Aorta (tissue), 4 donors: Measurements from ENCODE around the gene NEFH. TPM values are rescaled to one million over a fixed set of nuclear protein-coding genes. Genes with fewer than 3 reads are reported as not detected.

Experiments
- polyA plus RNA-seq, 2 donors: library from polyadenylated mRNA; stranded (reverse); fragments of 200-250 nt; gene quantifications; one replicate each; pipeline ENCODE4 v1.2.3, GENCODE V29; 2013
- total RNA-seq, 2 donors: library from RNA; stranded (reverse); fragmentation: NEBNext Ultra II Directional; extraction: Animal tissue kit (Norgen Biotek cat#: 25700); gene quantifications; one replicate each; pipeline ENCODE4 v1.2.1, GENCODE V29; 2021
- donor health status: healthy with polysubstance abuse.
- donor health status: Bipolar disorder and iron deficiency.
- donor health status: DM: no; HTN: no; CAD: no.
- donor health status: DM: yes; HTN: yes; CAD: no.

Gene NEFH
- total and polyA plus RNA-seq, 4 donors, result 0.36 to 0.63 (median 0.38) TPM; not detected in 1

Other genes with a start within 250 kb of the NEFH start
- gene RHBDD3, start 212.2 kb upstream of the NEFH start, total RNA-seq, result 10 to 100 TPM in 1 of 2 donors, 1 to 10 TPM in 1; 9.0 to 17.4 TPM
- gene RHBDD3, start 212.2 kb upstream of the NEFH start, polyA plus RNA-seq, result 10 to 100 TPM in 1 of 2 donors, 1 to 10 TPM in 1; 5.5 to 19.4 TPM
- gene EWSR1, start 211.9 kb upstream of the NEFH start, total RNA-seq, result 100 to 1,000 TPM; 176 to 184 TPM
- 100 to 1,000 TPM in 1 of 2 donors, 10 to 100 TPM in 1; 74.8 to 207 TPM for gene EWSR1, start 211.9 kb upstream of the NEFH start, polyA plus RNA-seq
- gene GAS2L1, start 173.6 kb upstream of the NEFH start, total RNA-seq, result 10 to 100 TPM; 21.0 to 22.3 TPM
- gene GAS2L1, start 173.6 kb upstream of the NEFH start, polyA plus RNA-seq, result 10 to 100 TPM; 11.4 to 21.5 TPM
- 1 to 10 TPM; 3.0 to 3.5 TPM for gene RASL10A, start 164.5 kb upstream of the NEFH start, total RNA-seq
- gene RASL10A, start 164.5 kb upstream of the NEFH start, polyA plus RNA-seq, result under 1 TPM in 1 of 2 donors, not detected in 1; 0.49 TPM
- 10 to 100 TPM; 65.7 to 71.9 TPM for gene AP1B1, start 91.6 kb upstream of the NEFH start, total RNA-seq
- gene AP1B1, start 91.6 kb upstream of the NEFH start, polyA plus RNA-seq, result 10 to 100 TPM; 22.3 to 22.6 TPM
- not detected for gene RFPL1, start 41.6 kb upstream of the NEFH start, total RNA-seq
- not detected for gene RFPL1, start 41.6 kb upstream of the NEFH start, polyA plus RNA-seq
- 10 to 100 TPM; 50.6 to 60.6 TPM for gene THOC5, start 73.5 kb downstream of the NEFH start, total RNA-seq
- gene THOC5, start 73.5 kb downstream of the NEFH start, polyA plus RNA-seq, result 100 to 1,000 TPM in 1 of 2 donors, 10 to 100 TPM in 1; 18.3 to 174 TPM
- 10 to 100 TPM in 1 of 2 donors, 1 to 10 TPM in 1; 8.8 to 19.9 TPM for gene NIPSNAP1, start 100.9 kb downstream of the NEFH start, total RNA-seq
- 10 to 100 TPM; 14.3 to 18.9 TPM for gene NIPSNAP1, start 100.9 kb downstream of the NEFH start, polyA plus RNA-seq
- gene NF2, start 123.4 kb downstream of the NEFH start, total RNA-seq, result 10 to 100 TPM; 35.6 TPM
- gene NF2, start 123.4 kb downstream of the NEFH start, polyA plus RNA-seq, result 1 to 10 TPM; 5.0 to 9.3 TPM
- not detected for gene CABP7, start 239.8 kb downstream of the NEFH start, total RNA-seq
- under 1 TPM; 0.10 to 0.13 TPM for gene CABP7, start 239.8 kb downstream of the NEFH start, polyA plus RNA-seq